ENCODE data around the gene PPP2R3A. TPM values are rescaled to one million over a fixed set of nuclear protein-coding genes. Genes with fewer than 3 reads are reported as not detected.

PPP2R3A gene
- polyA plus RNA-seq, 1 donor (not counting 4 experiments of a cell fraction or from before 2014, with no cell fraction given): 11.1 TPM

DNA sequence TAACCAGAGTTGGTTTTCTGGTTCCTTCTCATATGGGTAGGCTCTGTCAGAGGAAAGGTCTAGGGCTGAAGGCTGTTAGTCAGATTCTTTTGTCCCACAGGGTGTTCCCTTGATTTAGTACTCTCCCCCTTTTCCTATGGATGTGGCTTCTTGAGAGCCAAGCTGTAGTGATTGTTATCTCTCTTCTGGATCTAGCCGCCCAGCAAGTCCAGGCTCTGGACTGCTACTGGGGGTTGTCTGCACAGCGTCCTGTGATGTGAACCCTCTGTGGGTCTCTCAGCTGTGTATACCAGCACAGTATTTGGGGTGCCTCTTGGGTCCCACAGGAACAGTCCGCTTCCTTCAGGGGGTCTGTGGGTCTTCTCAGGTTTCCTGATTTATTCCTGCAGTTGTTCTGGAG is 70.8 kb downstream of the PPP2R3A start:
- no peak overlapping the region for H3K27ac ChIP-seq (ENCODE audit: control insufficient read depth, insufficient read depth, low read length)
- H3K79me2 ChIP-seq (ENCODE audit: control insufficient read depth, insufficient read depth, low read length): no peaks in the 10 kb centered on the region
- peaks cover 0 to 1% of the 10 kb centered on the region in 2 experiments for H3K36me3 ChIP-seq (ENCODE audit: control insufficient read depth in 2 of 2, extremely low read depth in 1 of 2, insufficient read depth in 2 of 2, low read length in 2 of 2)
- H2AFZ ChIP-seq (ENCODE audit: control insufficient read depth, low read length): no peak overlapping the region
- H3K9ac ChIP-seq (ENCODE audit: control insufficient read depth, extremely low read depth, insufficient read depth, low read length): no peak overlapping the region
- no peaks in the 10 kb centered on the region for H4K20me1 ChIP-seq (ENCODE audit: control insufficient read depth, extremely low read depth, insufficient read depth, low read length)
- H3K9me1 ChIP-seq (ENCODE audit: control insufficient read depth, extremely low read depth, insufficient read depth, low read length): no peaks in the 10 kb centered on the region
- DNase-seq (ENCODE audit: low read depth, low spot score) (no peak), FAIRE-seq (no peak)
- H3K4me3 ChIP-seq (ENCODE audit: control insufficient read depth in 2 of 3, extremely low read depth in 1 of 3, insufficient read depth in 2 of 3, low read depth in 1 of 3, low read length in 3 of 3): no peak overlapping the region
- no peaks in the 10 kb centered on the region for H3K27me3 ChIP-seq (ENCODE audit: control insufficient read depth, extremely low read depth, insufficient read depth, low read length)
- TF ChIP-seq, protein P1, sequence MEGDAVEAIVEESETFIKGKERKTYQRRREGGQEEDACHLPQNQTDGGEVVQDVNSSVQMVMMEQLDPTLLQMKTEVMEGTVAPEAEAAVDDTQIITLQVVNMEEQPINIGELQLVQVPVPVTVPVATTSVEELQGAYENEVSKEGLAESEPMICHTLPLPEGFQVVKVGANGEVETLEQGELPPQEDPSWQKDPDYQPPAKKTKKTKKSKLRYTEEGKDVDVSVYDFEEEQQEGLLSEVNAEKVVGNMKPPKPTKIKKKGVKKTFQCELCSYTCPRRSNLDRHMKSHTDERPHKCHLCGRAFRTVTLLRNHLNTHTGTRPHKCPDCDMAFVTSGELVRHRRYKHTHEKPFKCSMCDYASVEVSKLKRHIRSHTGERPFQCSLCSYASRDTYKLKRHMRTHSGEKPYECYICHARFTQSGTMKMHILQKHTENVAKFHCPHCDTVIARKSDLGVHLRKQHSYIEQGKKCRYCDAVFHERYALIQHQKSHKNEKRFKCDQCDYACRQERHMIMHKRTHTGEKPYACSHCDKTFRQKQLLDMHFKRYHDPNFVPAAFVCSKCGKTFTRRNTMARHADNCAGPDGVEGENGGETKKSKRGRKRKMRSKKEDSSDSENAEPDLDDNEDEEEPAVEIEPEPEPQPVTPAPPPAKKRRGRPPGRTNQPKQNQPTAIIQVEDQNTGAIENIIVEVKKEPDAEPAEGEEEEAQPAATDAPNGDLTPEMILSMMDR (optimal IDR thresholded peaks at IDR 0.05 in 1 of 3, IDR thresholded peaks at IDR 0.05 in 1 of 3, conservative IDR thresholded peaks at IDR 0.05 in 1 of 3; ENCODE audit: extremely low read depth in 1 of 3, insufficient read depth in 2 of 3, low read length in 3 of 3): no peak
- no peak for TF ChIP-seq EZH2 (IDR thresholded peaks at IDR 0.05; ENCODE audit: low read length)
- no peaks in the 10 kb centered on the region for H3K9me3 ChIP-seq (ENCODE audit: control insufficient read depth, low read depth, low read length)
- H3K4me1 ChIP-seq (ENCODE audit: control insufficient read depth, extremely low read depth, insufficient read depth, low read length): no peaks in the 10 kb centered on the region
- H3K4me2 ChIP-seq (ENCODE audit: control insufficient read depth, extremely low read depth, insufficient read depth, low read depth, low read length): no peak overlapping the region
- dilution Hi-C loops (cut with MboI; ENCODE audit: extremely low pct_ligation_motif_present, low sequenced_read_pairs): loop anchor here (5.0 kb wide), 1 partner anchor 129 kb away; no protein-coding TSS in a partner anchor

DNA sequence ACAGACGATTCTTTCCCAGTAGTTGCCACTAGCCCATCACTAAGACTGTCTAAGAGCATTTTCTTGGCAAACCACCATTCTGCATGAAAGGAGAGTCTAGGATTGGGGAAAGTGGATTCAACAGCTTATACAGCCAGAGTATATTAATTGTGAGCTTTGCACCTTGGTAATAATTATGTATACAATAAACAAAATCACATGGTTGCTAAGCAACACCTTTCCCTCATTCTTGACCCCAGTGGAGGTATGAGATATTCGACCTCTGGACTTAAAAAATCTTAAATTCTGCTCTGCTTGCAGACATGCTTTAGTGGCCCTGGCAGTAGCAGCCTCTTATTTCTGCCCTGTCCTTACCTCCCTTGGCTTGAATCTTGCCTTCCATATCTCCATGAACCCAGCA is 73.1 kb downstream of the PPP2R3A start:
- H3K4me3 ChIP-seq (ENCODE audit: control insufficient read depth in 2 of 3, extremely low read depth in 1 of 3, insufficient read depth in 2 of 3, low read depth in 1 of 3, low read length in 3 of 3): no peak overlapping the region
- no peaks in the 10 kb centered on the region for H3K4me1 ChIP-seq (ENCODE audit: control insufficient read depth, extremely low read depth, insufficient read depth, low read length)
- FAIRE-seq (no peak), DNase-seq (ENCODE audit: low read depth, low spot score) (no peak)
- H3K79me2 ChIP-seq (ENCODE audit: control insufficient read depth, insufficient read depth, low read length): no peaks in the 10 kb centered on the region
- no peaks in the 10 kb centered on the region for H3K9me3 ChIP-seq (ENCODE audit: control insufficient read depth, low read depth, low read length)
- H3K9ac ChIP-seq (ENCODE audit: control insufficient read depth, extremely low read depth, insufficient read depth, low read length): no peak overlapping the region
- H3K4me2 ChIP-seq (ENCODE audit: control insufficient read depth, extremely low read depth, insufficient read depth, low read depth, low read length): no peak overlapping the region
- dilution Hi-C loops (cut with MboI; ENCODE audit: extremely low pct_ligation_motif_present, low sequenced_read_pairs): loop anchor here (5.0 kb wide), 1 partner anchor 131 kb away; no protein-coding TSS in a partner anchor
- no peaks in the 10 kb centered on the region for H3K27me3 ChIP-seq (ENCODE audit: control insufficient read depth, extremely low read depth, insufficient read depth, low read length)
- TF ChIP-seq EZH2 (IDR thresholded peaks at IDR 0.05; ENCODE audit: low read length): no peak
- TF ChIP-seq, protein P1 (optimal IDR thresholded peaks at IDR 0.05 in 1 of 3, IDR thresholded peaks at IDR 0.05 in 1 of 3, conservative IDR thresholded peaks at IDR 0.05 in 1 of 3; ENCODE audit: extremely low read depth in 1 of 3, insufficient read depth in 2 of 3, low read length in 3 of 3): no peak
- H3K9me1 ChIP-seq (ENCODE audit: control insufficient read depth, extremely low read depth, insufficient read depth, low read length): no peaks in the 10 kb centered on the region
- H2AFZ ChIP-seq (ENCODE audit: control insufficient read depth, low read length): no peak overlapping the region
- no peak overlapping the region for H3K27ac ChIP-seq (ENCODE audit: control insufficient read depth, insufficient read depth, low read length)
- no peaks in the 10 kb centered on the region for H4K20me1 ChIP-seq (ENCODE audit: control insufficient read depth, extremely low read depth, insufficient read depth, low read length)
- H3K36me3 ChIP-seq (ENCODE audit: control insufficient read depth in 2 of 2, extremely low read depth in 1 of 2, insufficient read depth in 2 of 2, low read length in 2 of 2): peaks cover 0 to 1% of the 10 kb centered on the region in 2 experiments
